Neural cell (in vitro differentiated cells): ENCODE data around the gene CPA3. TPM values are rescaled to one million over a fixed set of nuclear protein-coding genes. Genes with fewer than 3 reads are reported as not detected.

Source experiments
- H2AFZ ChIP-seq: fragments of 200-600, 300-800 bp; sonication (generic), shearing (Covaris generic); 2 replicates; pipeline ENCODE4 v1.6.0; 2014; ENCODE audit warnings: low read depth, mild to moderate bottlenecking, antibody characterized with exemption, low read length, moderate library complexity
- H3F3A ChIP-seq: fragments of 200-600 bp; shearing (Covaris generic); 2 replicates; pipeline ENCODE4 v1.6.1; 2016; ENCODE audit warnings: mild to moderate bottlenecking, moderate library complexity, mixed read lengths, antibody characterized with exemption, low read length; ENCODE audit not compliant: insufficient read depth, poor library complexity, severe bottlenecking
- H3K27ac ChIP-seq: fragments of 200-600, 300-800 bp; sonication (generic), shearing (Covaris generic); 2 replicates; pipeline ENCODE4 v1.5.1; 2014; ENCODE audit warnings: mild to moderate bottlenecking, low read length, moderate library complexity
- H3K27me3 ChIP-seq: fragments of 300-800, 200-600 bp; sonication (generic), shearing (Covaris generic); 2 replicates; pipeline ENCODE4 v1.6.0; 2014; ENCODE audit warnings: mild to moderate bottlenecking, low read depth, low read length, moderate library complexity; ENCODE audit not compliant: insufficient read depth
- H3K36me3 ChIP-seq: fragments of 300-800, 200-600 bp; sonication (generic), shearing (Covaris generic); 2 replicates; pipeline ENCODE4 v1.5.1; 2014; ENCODE audit warnings: mild to moderate bottlenecking, antibody characterized with exemption, low read length, moderate library complexity; ENCODE audit not compliant: insufficient read depth
- H3K4me2 ChIP-seq: fragments of 300-800, 200-600 bp; sonication (generic), shearing (Covaris generic); 2 replicates; pipeline ENCODE4 v1.6.0; 2014; ENCODE audit warnings: mild to moderate bottlenecking, low read length
- H3K4me3 ChIP-seq: fragments of 300-800, 200-600 bp; sonication (generic), shearing (Covaris generic); 2 replicates; pipeline ENCODE4 v1.5.1; 2014; ENCODE audit warnings: mild to moderate bottlenecking, low read length, moderate library complexity
- H3K79me2 ChIP-seq: fragments of 200-600 bp; shearing (Covaris generic); replicated peaks from 2 replicates; pipeline ENCODE4 v1.6.0; 2014; ENCODE audit warnings: mild to moderate bottlenecking, low read length, moderate library complexity; ENCODE audit not compliant: insufficient read depth
- H3K9ac ChIP-seq: fragments of 300-800, 200-600 bp; sonication (generic), shearing (Covaris generic); 2 replicates; pipeline ENCODE4 v1.6.1; 2016; ENCODE audit warnings: mild to moderate bottlenecking, low read length, mixed read lengths
- H3K9me2 ChIP-seq: fragments of 200-600 bp; shearing (Covaris generic); 2 replicates; pipeline ENCODE4 v1.6.1; 2016; ENCODE audit warnings: mild to moderate bottlenecking, low read length, mixed read lengths; ENCODE audit not compliant: insufficient read depth
- H3K9me3 ChIP-seq: fragments of 200-600, 300-800 bp; sonication (generic), shearing (Covaris generic); 2 replicates; pipeline ENCODE4 v1.6.1; 2016; ENCODE audit warnings: mild to moderate bottlenecking, mixed run types, low read length, moderate library complexity, mixed read lengths
- H4K20me1 ChIP-seq: fragments of 200-600 bp; shearing (Covaris generic); 2 replicates; pipeline ENCODE4 v1.6.1; 2016; ENCODE audit warnings: mild to moderate bottlenecking, mixed run types; ENCODE audit not compliant: insufficient read depth
- CTCF ChIP-seq: fragments of 450-650 bp; IDR thresholded peaks from 2 replicates; pipeline ENCODE4 v1.5.1; 2014; ENCODE audit warnings: antibody characterized with exemption, mild to moderate bottlenecking, moderate library complexity; ENCODE audit not compliant: poor library complexity, severe bottlenecking
- EP300 ChIP-seq: fragments of 450-650 bp; conservative IDR thresholded peaks from 2 replicates; pipeline ENCODE4 v1.6.1; 2014; ENCODE audit warnings: antibody characterized with exemption, mild to moderate bottlenecking, moderate library complexity; ENCODE audit not compliant: poor library complexity, severe bottlenecking
- EZH2 ChIP-seq: fragments of 200-600, 300-800 bp; shearing (Covaris generic), sonication (generic); IDR thresholded peaks from 2 replicates; pipeline ENCODE4 v1.6.1; 2014; ENCODE audit warnings: antibody characterized with exemption, low read length, borderline replicate concordance, mild to moderate bottlenecking; ENCODE audit not compliant: insufficient read depth, poor library complexity, severe bottlenecking
- MXI1 ChIP-seq: fragments of 450-650 bp; conservative IDR thresholded peaks from 2 replicates; pipeline ENCODE4 v1.6.1; 2014; ENCODE audit warnings: antibody characterized with exemption, mild to moderate bottlenecking; ENCODE audit not compliant: poor library complexity, severe bottlenecking
- POLR2AphosphoS5 ChIP-seq: IDR thresholded peaks from 2 replicates; pipeline ENCODE4 v1.6.1; 2012
- RAD21 ChIP-seq: fragments of 450-650 bp; conservative IDR thresholded peaks from 2 replicates; pipeline ENCODE4 v1.6.1; 2014; ENCODE audit warnings: antibody characterized with exemption, mild to moderate bottlenecking, moderate library complexity
- SMC3 ChIP-seq: fragments of 450-650 bp; conservative IDR thresholded peaks from 2 replicates; pipeline ENCODE4 v1.6.1; 2014; ENCODE audit warnings: antibody characterized with exemption, mild to moderate bottlenecking, moderate library complexity; ENCODE audit not compliant: poor library complexity
- TAF1 ChIP-seq: IDR thresholded peaks from 2 replicates; pipeline ENCODE4 v1.6.1; 2012; ENCODE audit warnings: low read depth
- polyA plus RNA-seq: library from polyadenylated mRNA; depleted of rRNA; stranded (reverse); fragments of >200 nt; gene quantifications from 2 replicates; pipeline ENCODE4 v1.2.3, GENCODE V29; 2014
- TF ChIP-seq, protein P1 (sequence below): IDR thresholded peaks from 2 replicates; pipeline ENCODE4 v1.6.1; 2012; ENCODE audit warnings: borderline replicate concordance

CPA3 gene
- polyA plus RNA-seq, 1 donor from 2014 or later = not detected

DNA sequence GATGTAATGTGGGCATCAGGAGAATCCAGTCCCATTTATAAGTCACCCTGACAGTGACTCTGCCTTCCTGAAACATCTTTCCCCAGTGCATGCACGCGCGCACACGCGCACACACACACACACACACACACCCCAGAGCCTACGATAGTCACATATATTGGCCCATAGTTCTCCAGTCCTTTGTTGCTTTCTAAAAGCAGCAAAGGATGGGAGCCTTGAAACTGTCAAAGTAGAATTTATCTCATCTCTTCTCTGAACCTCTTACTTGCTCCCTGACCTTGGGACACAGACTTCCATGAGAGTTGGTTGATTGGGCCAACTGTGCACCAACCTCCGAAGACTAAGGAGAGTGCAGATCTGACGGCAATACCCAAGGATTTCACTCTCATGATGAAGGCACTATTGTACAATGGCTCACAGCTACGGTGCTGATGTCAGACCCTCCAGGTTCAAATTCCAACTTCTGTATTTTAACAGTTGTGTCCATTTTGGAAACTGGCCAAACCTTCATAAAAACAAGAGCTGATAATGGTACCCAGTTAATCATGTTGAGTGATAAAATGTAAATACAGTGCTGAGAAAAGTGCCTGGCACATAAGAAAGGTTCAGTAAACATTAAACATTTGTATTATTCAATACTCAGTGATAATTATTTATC lies 8.3 kb downstream of the CPA3 start:
- TF ChIP-seq SMC3 (no peak), POLR2AphosphoS5 (no peak), CTCF (no peak), RAD21 (no peak), EP300 (no peak), TAF1 (no peak), EZH2 (no peak), MXI1 (no peak)
- TF ChIP-seq, protein P1, sequence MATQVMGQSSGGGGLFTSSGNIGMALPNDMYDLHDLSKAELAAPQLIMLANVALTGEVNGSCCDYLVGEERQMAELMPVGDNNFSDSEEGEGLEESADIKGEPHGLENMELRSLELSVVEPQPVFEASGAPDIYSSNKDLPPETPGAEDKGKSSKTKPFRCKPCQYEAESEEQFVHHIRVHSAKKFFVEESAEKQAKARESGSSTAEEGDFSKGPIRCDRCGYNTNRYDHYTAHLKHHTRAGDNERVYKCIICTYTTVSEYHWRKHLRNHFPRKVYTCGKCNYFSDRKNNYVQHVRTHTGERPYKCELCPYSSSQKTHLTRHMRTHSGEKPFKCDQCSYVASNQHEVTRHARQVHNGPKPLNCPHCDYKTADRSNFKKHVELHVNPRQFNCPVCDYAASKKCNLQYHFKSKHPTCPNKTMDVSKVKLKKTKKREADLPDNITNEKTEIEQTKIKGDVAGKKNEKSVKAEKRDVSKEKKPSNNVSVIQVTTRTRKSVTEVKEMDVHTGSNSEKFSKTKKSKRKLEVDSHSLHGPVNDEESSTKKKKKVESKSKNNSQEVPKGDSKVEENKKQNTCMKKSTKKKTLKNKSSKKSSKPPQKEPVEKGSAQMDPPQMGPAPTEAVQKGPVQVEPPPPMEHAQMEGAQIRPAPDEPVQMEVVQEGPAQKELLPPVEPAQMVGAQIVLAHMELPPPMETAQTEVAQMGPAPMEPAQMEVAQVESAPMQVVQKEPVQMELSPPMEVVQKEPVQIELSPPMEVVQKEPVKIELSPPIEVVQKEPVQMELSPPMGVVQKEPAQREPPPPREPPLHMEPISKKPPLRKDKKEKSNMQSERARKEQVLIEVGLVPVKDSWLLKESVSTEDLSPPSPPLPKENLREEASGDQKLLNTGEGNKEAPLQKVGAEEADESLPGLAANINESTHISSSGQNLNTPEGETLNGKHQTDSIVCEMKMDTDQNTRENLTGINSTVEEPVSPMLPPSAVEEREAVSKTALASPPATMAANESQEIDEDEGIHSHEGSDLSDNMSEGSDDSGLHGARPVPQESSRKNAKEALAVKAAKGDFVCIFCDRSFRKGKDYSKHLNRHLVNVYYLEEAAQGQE = no peak
- Histone ChIP-seq H2AFZ (no peak overlapping the region), H3K27me3 (no peaks in the 10 kb centered on the region)

DNA sequence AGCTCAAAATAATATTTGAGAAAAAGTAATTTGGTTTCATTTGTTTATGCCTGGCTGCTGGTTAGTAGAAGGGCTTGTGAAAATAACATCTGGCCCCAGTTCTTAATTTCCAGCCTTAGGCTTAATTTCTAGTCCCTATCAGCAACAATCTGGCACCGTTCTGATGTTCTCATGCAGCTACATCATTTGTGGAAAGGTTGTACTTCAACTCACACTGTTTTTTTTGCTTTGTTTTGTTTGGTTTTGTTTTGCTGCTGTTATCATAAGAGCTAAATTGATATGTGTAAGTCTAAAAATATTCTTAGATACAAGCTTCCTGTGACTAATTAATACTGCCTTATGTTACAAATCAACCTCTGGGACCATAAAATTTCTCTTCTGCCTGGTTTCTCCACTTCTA lies 8.9 kb downstream of the CPA3 start:
- Histone ChIP-seq H3K4me3 (no peak overlapping the region), H2AFZ (no peak overlapping the region), H4K20me1 (no peaks in the 10 kb centered on the region), H3K27ac (no peak overlapping the region), H3K9me2 (no peaks in the 10 kb centered on the region), H3K4me2 (no peak overlapping the region), H3K9me3 (no peaks in the 10 kb centered on the region), H3K9ac (no peak overlapping the region), H3K79me2 (no peaks in the 10 kb centered on the region), H3K36me3 (no peaks in the 10 kb centered on the region), H3K27me3 (no peaks in the 10 kb centered on the region), H3F3A (no peaks in the 10 kb centered on the region)
- TF ChIP-seq SMC3 = no peak
- TF ChIP-seq, protein P1 = no peak
- TF ChIP-seq EP300 = no peak
- no peak for TF ChIP-seq EZH2
- no peak for TF ChIP-seq TAF1
- no peak for TF ChIP-seq RAD21
- TF ChIP-seq POLR2AphosphoS5 = no peak
- TF ChIP-seq MXI1 = no peak
- no peak for TF ChIP-seq CTCF

More for the DNA sequence above, 8.3 kb downstream of the CPA3 start:
- H3K9me3 ChIP-seq = no peaks in the 10 kb centered on the region
- H3K79me2 ChIP-seq = no peaks in the 10 kb centered on the region
- H3K27ac ChIP-seq = no peak overlapping the region
- H3K9ac ChIP-seq = no peak overlapping the region
- no peaks in the 10 kb centered on the region for H3K9me2 ChIP-seq
- H3K36me3 ChIP-seq = no peaks in the 10 kb centered on the region
- H4K20me1 ChIP-seq = no peaks in the 10 kb centered on the region
- H3F3A ChIP-seq = no peaks in the 10 kb centered on the region
- no peak overlapping the region for H3K4me3 ChIP-seq
- no peak overlapping the region for H3K4me2 ChIP-seq
